Muscle of arm (tissue), 12 donors: ENCODE measurements around the gene PLXNB1. TPM values are rescaled to one million over a fixed set of nuclear protein-coding genes. Genes with fewer than 3 reads are reported as not detected.
"Not testable (repeated sequence)": the region's sequence is repeated elsewhere in the genome, so short reads cannot be mapped to it uniquely, and the experiment has no call there.

ENCODE experiments used
- DNase-seq: peaks from one replicate; pipeline ENCODE4 v3.0.0-alpha.2; 2013
- polyA plus RNA-seq, 12 donors: library from polyadenylated mRNA; unstranded; fragments of 120-200 nt; gene quantifications; one replicate each; pipeline ENCODE4 v1.2.1, GENCODE V29; 2013; ENCODE audit not compliant: insufficient read length in 12 of 12

Gene PLXNB1
- polyA plus RNA-seq, 12 donors = 14.8 to 58.1 (median 21.6) TPM; not detected in 1

DNA sequence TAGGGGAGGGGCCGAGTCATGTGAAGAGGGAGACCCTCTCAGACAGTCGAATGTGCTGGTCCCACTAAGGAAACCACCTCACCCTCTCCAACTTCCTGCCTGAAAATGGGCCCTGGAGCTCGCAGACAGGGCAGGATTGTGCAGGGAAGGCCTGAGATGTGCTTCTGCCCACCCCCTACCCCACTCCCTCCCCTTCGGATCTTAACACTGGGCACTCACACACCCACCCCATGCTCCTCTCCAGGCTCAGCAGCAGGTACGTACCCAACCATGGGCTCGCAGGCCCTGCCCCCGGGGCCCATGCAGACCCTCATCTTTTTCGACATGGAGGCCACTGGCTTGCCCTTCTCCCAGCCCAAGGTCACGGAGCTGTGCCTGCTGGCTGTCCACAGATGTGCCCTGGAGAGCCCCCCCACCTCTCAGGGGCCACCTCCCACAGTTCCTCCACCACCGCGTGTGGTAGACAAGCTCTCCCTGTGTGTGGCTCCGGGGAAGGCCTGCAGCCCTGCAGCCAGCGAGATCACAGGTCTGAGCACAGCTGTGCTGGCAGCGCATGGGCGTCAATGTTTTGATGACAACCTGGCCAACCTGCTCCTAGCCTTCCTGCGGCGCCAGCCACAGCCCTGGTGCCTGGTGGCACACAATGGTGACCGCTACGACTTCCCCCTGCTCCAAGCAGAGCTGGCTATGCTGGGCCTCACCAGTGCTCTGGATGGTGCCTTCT lies 36.7 kb upstream of the PLXNB1 start:
- no peak for DNase-seq

DNA sequence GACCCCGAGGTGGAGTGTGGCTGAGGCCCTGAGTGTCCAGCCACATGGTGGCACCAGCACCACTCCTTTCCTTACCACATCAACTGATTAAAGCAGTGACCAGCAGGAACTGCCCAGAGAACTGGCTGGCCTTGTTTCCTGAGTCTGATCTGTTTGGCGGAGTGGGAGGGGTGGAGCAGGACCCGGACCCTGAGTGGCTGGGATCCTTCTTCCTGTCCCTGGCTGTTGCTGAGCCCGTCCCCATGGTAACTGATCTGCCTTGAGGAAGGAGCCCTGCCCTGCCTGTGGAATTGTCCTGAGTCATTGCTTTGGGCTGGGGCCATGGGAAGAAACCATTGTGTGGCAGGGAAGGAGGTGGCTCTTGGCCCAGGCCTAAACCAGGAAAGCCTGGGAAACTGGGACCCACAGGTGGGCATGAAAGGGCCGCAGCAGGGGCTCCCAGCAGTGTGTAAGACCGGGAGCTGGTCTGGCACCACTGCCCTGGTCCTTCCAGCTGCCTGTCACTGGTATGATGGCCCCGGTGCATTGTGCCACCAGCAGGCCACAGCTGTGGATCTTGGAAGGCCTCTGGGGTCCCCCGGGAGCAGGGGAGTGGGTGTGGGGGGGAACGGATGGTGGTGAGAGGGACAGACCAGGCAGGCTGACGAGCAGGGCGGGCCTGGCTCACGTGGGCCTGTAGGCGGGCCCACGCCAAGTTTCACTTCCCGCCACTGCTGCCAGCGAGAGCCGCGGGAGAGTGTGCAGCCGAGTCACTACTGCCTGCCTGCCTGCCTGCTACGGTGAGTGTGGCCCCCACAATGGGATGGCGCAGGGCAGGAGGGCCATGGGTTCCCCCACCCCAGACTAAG lies 35.9 kb upstream of the PLXNB1 start:
- peak; percentile 98 for DNase-seq

DNA sequence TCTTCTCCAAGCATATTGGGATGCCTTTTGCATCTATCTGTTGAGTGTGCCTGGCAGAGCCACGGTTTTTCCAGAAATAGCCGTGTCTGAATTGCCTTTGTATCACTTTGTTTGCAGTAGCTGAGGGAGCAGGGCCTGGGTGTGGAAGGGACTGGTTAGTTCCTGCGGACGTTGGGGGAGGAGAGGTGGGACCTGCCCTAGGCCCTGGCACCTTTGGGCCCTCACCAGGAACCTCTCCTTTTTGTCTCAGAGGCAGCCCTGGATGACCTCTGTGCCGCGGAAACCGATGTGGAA lies 35.3 kb upstream of the PLXNB1 start:
- no peak for DNase-seq

DNA sequence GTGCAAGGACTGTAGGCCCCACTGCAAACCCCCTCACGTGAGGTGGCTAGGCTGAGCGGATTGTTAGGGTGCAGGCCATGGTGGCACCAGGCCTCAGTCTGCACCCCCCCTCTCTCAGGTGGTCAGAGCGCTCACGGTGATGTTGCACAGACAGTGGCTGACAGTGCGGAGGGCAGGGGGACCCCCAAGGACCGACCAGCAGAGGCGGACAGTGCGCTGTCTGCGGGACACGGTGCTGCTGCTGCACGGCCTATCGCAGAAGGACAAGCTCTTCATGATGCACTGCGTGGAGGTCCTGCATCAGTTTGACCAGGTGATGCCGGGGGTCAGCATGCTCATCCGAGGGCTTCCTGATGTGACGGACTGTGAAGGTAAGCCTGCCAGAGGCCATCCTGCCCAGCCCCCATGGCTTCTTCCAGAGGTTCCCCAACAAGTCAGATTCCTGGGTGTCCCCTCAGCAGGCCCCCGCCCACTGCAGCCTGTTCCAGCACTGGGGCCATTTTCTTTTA lies 34.9 kb upstream of the PLXNB1 start:
- DNase-seq = no peak

DNA sequence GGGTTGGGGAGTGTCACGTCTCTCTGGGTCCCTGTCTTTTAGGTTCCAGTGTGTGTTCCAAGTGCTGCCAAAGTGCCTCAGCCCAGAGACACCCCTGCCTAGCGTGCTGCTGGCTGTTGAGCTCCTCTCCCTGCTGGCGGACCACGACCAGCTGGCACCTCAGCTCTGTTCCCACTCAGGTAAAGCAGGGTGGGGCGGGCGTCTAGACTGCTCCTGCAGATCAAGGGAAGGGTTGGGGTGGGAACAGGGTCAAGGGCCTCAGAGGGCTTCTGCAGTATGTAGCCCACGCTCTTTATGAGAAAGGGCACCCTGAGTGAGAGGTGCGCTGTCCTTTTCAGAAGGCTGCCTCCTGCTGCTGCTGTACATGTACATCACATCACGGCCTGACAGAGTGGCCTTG lies 33.8 kb upstream of the PLXNB1 start:
- DNase-seq = no peak

DNA sequence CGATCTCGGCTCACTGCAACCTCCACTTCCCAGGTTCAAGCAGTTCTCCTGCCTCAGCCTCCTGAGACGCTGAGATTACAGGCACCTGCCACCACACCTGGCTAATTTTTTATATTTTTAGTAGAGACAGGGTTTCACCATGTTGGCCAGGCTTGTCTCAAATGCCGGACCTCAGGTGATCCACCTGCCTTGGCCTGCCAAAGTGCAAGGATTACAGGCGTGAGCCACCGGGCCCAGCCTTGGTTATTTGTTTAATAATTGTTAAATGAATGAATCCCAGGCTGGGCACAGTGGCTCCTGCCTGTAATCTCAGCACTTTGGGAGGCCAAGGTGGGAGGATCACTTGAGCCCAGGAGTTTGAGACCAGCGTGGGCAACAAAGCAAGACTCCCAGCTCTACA lies 31.9 kb upstream of the PLXNB1 start:
- not testable (repeated sequence) for DNase-seq

DNA sequence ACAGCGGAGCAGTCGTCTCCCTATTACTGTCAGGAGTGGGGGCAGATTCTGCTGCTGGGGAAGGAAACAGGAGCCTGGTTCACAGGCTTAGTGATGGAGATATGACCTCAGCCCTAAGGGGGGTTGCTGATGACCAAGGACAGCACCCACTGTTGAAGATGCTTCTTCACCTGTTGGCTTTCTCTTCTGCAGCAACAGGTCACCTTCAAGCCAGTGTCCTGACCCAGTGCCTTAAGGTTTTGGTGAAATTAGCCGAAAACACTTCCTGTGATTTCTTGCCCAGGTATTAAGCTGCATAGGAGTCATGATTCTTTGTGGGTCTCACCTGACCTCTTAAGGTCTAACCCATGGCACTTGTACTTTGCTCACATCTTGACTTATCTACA lies 30.6 kb upstream of the PLXNB1 start:
- DNase-seq = no peak

DNA sequence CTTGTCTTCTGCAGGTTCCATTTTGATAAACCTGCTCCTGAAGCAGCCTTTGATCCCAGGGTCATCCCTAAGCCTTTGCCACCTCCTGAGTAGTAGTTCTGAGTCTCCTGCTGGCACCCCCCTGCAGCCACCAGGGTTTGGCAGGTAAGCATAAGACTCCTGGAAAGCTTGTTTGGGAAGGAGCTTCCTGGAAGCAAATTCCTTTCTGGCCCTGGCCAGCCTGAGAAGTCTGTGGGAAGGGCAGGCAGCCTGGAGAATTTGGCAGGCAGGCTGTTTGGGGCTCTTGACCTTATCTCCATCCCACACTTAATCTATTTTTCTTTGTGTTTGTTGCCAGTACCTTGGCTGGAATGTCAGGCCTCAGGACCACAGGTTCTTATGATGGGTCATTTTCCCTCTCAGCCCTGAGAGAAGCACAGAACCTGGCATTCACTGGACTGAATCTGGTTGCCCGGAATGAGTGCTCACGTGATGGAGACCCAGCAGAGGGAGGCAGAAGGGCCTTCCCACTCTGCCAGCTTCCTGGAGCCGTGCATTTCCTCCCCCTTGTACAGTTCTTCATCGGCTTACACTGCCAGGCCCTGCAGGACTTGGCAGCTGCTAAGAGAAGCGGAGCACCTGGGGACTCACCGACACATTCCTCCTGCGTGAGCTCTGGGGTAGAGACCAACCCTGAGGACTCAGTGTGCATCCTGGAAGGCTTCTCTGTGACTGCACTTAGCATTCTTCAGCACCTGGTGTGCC lies 30.1 kb upstream of the PLXNB1 start:
- no peak for DNase-seq

DNA sequence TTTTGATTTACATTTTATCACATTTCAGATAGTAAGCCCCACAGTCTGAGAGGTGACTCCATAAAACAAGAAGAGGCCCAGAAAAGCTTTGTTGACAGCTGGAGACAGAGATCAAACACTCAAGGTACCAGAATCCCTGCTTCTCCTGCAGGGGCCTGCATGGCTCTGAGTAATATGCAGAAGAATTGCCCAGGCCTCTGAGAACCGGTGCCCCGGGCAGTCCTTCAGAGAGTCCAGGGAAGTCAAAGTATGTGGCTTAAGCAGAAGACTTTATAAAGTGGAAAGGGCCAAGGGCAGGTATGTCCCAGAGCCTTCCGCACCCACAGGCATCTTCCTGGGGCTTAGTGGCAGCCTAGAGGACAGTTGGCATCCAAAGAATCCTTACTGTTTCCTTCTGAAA lies 29.4 kb upstream of the PLXNB1 start:
- no peak for DNase-seq

DNA sequence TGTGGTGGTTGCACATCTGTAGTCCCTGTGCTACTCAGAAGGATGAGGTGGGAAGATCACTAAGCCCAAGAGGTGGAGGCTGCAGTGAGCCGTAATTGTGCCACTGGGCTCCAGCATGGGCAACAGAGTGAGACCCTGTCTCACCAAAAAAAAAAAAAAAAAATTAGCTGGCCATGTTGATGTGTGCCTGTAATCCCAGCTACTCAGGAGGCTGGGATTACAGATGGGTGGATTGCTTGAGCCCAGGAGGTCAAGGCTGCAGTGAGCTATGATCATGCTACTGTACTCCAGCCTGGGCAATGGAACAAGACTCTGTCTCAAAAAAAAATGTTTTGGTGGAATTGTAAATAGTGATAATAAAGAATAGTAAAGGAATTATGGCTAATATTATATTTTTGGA lies 26.6 kb upstream of the PLXNB1 start:
- no peak for DNase-seq

DNA sequence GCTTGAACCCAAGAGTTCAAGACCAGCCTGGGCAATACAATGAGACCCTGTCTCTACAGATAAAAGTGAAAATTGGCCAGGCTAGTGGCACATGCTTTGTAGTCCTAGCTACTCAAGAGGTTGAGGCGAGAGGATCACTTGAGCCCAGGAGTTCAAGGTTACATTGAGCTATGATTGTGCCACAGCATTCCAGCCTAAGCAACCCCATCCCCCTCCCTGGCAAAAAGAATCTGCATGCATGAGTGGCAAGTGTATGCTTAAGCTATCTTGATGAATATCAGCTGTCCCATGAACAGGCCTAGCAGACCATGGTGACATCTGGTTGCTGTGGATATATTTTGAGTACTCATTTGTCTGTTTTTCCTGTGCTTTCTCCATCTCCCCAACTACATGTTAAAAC lies 21.4 kb upstream of the PLXNB1 start:
- DNase-seq = no peak

DNA sequence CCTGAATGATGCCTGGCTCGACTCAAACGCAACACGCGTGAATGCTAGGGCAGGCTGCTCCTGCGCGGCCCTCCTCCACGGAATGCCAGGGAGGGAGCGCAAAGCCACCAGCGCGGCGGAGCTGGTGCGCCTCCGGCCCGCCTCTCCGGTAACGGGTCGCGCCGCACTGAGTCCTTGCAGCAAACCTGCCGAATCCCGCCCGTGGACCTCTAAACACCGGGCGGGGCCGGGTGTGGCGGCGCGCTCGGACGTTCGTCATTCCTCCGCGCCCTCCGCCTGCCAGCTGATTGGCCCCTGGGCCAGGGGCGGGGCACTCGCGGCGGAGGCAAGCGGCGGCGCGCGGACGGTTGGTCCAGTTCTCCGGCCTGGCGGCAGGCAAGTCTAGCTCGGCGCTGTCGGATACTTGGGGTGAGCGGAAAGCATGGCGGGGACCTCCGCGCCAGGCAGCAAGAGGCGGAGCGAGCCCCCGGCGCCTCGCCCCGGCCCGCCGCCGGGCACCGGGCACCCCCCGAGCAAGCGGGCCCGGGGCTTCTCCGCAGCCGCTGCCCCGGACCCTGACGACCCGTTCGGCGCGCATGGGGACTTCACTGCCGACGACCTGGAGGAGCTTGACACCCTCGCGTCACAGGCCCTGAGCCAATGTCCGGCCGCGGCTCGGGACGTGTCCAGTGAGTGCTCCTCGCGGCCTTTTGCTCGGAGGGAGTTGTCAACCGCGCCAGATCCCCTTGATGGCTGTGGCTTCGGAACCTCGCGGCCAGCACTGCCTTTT lies 16.7 kb upstream of the PLXNB1 start, which contains the start of gene ATRIP:
ATRIP (plus strand) TSS at position 313 of the 769 bp plus-strand sequence; CDS start at position 422, 109 bp downstream.
- peak; percentile 85 for DNase-seq

DNA sequence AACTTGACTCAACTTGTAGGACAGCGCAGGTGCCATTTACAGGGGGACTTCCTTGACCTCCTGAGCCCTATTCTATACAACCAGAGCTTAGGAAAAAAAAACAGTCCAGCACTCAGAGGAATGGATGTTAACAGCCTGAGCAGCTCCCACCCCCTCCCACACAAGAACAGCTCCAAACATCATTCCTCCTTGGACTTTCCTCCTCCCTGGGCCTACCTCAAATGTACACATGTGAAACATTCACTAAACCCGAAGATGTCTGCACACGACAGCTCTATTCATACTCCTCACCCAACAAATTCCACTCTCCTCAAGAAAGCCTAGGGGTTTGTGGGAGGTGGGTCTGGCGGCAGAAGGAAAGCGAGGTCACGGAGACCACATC lies 16.1 kb upstream of the PLXNB1 start:
- DNase-seq = no peak

DNA sequence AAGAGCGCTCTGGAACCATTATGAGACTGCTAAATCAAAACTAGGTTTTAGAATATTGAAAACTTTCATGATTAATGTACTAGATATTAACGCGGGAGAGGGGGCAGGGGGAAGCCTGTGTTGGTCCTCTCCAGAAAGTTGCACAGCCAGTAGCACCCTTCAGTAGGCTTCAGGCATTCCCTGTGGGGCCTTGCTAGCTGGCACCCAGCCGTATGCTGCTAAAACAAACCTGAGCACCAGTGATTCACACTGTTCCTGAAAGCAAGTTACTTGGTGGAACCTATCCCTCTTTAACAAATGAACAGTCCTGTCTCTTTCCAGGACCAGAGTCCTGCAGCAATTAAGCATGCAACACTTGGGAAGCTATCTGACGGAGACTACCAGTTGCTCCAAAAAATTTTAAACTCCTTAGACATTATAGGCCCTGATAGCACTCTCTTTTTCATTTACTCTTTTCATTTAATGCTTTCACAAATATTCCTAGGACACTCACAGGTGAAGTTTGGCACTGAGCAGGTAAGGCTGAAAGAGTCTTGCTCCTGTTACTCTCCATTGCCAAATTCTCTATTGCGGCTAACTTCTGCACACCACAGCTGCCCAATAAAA lies 15.5 kb upstream of the PLXNB1 start:
- no peak for DNase-seq

DNA sequence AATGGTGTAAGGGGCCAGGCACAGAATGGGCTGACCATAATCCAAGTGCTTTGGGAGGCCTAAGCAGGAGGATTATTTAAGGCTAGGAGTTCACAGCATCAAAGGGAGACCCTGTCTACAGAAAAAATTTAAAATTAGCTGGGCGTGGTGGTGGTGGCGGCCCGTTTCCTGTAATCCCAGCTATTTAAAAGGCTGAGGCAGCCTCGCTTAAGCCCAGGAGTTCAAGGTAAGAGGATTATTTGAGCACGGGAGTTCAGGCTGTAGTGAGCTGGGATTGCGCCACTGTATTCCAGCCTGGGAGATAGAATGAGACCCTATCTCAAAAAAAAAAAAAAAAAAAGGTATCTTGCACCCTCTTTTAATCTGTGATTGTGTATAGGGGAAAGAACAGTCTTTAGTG lies 12.1 kb upstream of the PLXNB1 start:
- no peak for DNase-seq

DNA sequence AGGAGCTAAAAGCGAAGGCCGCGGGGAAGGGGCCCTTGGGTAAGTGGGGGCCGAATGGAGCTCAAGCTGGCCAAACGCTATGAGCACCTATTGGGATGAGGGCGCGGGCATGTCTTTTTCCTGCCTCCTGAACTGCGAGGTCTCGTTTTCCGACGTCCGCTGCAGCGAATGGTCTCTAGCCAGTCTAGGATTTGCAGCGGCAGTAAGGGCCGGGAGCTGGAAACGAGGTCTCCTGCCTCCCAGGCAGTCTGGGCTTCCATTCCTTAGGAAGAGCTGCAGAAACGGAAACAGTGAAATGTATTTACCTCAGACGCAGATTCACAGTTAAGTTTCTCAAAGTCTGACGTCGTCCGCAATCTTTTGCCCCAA lies 10.7 kb upstream of the PLXNB1 start:
- no peak for DNase-seq

DNA sequence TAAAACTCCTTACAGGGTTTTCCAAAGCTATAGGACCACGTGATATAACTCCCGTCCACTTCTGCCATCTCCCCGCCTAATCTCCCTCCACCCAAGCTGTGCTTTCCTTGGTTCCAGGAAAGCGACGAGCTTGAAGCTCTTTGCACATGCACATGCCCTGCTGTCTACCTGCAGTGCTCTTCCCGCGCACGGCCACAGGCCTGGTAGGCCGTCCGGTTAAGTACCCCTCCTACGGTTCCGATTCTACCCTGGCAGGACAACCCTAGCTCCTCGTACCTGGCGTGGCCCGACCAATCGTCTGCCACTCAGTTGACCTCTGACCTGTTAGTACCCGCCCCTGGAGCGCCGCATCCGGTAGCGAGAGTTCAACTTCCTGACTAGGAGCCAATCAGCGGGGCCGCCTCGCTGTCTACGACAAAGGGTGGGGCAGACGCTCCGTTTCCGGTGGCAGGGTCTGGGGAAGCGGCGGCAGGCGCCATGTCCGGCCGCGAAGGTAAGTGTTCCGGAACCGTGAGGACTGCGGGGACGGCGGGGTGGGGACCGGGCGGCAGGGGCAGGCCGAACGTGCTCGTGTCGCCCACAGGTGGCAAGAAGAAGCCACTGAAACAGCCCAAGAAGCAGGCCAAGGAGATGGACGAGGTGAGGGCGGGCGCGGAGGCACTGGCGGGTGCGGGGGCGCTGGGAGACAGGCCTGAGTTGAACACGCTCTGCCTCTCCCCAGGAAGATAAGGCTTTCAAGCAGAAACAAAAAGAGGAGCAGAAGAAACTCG lies 10.1 kb upstream of the PLXNB1 start, which contains the start of the genes CCDC51 and TMA7:
CCDC51 (minus strand) TSS at position 300 of the 770 bp plus-strand sequence. CDS start 4,991 bp downstream, outside the sequence.
TMA7 (plus strand) TSS at position 438 of the 770 bp plus-strand sequence; CDS start at position 478, 40 bp downstream.
- DNase-seq = peak; percentile 96

DNA sequence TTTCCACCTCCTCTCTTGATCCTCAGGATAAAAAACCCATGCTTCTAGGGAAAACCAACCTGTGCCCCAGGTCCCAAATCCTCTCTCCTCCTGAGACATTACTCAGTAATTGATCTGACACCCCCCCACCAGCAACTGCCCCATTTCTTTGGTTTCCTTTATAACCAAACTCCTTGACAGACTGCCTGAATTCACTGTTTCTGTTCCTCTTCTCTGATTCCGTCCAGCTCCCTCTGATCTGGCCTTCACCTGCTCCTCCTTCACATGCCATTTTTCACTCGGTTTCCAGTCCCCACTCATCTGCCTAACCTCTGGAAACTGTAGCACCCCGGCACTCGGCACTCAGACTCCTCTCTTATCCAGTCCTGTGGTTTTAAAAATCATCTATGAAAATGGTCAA lies 7.9 kb upstream of the PLXNB1 start:
- no peak for DNase-seq

DNA sequence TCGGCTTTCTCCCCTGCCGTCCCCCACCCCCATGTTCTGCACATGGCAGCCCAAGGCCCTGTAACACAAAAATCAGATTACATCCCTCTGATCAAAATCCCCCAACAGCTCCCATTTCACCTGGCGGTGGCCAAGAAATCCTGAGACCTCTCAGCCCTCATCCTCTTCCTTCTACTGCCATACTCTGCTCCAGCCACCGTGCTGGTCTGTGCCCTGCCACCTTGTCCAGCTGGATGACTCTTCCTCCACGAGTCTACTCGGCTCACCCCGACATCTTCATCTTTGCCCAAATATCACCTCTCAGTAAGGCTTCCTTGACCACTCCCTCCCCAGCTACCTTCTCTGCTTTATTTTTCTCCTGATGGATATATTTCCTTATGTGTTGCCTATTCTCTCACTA lies 7.0 kb upstream of the PLXNB1 start:
- DNase-seq = no peak

DNA sequence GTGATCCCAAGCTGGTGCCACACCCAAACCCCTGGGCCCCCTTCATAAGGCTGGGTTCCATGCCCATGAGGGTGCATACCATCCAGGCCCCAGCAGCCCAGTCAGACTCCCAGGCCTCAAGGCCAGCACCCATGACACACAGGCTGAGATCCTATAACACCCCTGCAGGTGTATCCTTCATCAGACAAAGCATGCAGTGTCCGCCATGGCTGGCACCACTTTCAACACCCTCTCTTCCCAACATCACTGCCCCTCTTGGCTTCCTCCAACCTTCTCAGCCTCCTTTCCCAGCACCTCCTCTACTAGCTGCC lies 6.5 kb upstream of the PLXNB1 start:
- no peak for DNase-seq
